ENCODE measurements around the gene SIMC1.
"Not testable (repeated sequence)": the region's sequence is repeated elsewhere in the genome, so short reads cannot be mapped to it uniquely, and the experiment has no call there.

The SIMC1 gene

GRCh38 chr5:176214466-176215021 lies 23.7 kb upstream of the SIMC1 start:
- not testable (repeated sequence) for DNase-seq (ENCODE audit: low spot score)

GRCh38 chr5:176216393-176216916 lies 21.8 kb upstream of the SIMC1 start:
- DNase-seq (ENCODE audit: low spot score): not testable (repeated sequence)

GRCh38 chr5:176217188-176217729 lies 21.0 kb upstream of the SIMC1 start:
- not testable (repeated sequence) for DNase-seq (ENCODE audit: low spot score)

GRCh38 chr5:176217764-176218163 lies 20.5 kb upstream of the SIMC1 start:
- DNase-seq (ENCODE audit: low spot score): not testable (repeated sequence)

- not testable (repeated sequence) for DNase-seq (ENCODE audit: low spot score)
Measured at GRCh38 chr5:176222006-176222405, 16.2 kb upstream of the SIMC1 start.

- not testable (repeated sequence) for DNase-seq (ENCODE audit: low spot score)
Measured at GRCh38 chr5:176228358-176228757, 9.9 kb upstream of the SIMC1 start.

- not testable (repeated sequence) for DNase-seq (ENCODE audit: low spot score)
Measured at GRCh38 chr5:176233253-176233652, 5.0 kb upstream of the SIMC1 start.

GRCh38 chr5:176235155-176235554 lies 3.1 kb upstream of the SIMC1 start:
- peak; percentile 12 for DNase-seq (ENCODE audit: low spot score)

GRCh38 chr5:176238645-176239283 lies 540 bp downstream of the SIMC1 start:
- not testable (repeated sequence) for DNase-seq (ENCODE audit: low spot score)

- DNase-seq (ENCODE audit: low spot score): not testable (repeated sequence)
Measured at GRCh38 chr5:176239304-176239703, 1.1 kb downstream of the SIMC1 start.

GRCh38 chr5:176244318-176244717 lies 6.1 kb downstream of the SIMC1 start:
- DNase-seq (ENCODE audit: low spot score): not testable (repeated sequence)

- not testable (repeated sequence) for DNase-seq (ENCODE audit: low spot score)
Measured at GRCh38 chr5:176245074-176245473, 6.8 kb downstream of the SIMC1 start.

GRCh38 chr5:176245489-176245888 lies 7.3 kb downstream of the SIMC1 start:
- not testable (repeated sequence) for DNase-seq (ENCODE audit: low spot score)

- not testable (repeated sequence) for DNase-seq (ENCODE audit: low spot score)
Measured at GRCh38 chr5:176250691-176251090, 12.5 kb downstream of the SIMC1 start.

GRCh38 chr5:176252171-176252570 lies 13.9 kb downstream of the SIMC1 start:
- not testable (repeated sequence) for DNase-seq (ENCODE audit: low spot score)

GRCh38 chr5:176253370-176254065 lies 15.3 kb downstream of the SIMC1 start:
- not testable (repeated sequence) for DNase-seq (ENCODE audit: low spot score)

- DNase-seq (ENCODE audit: low spot score): not testable (repeated sequence)
Measured at GRCh38 chr5:176254066-176254393, 15.8 kb downstream of the SIMC1 start.

- DNase-seq (ENCODE audit: low spot score): not testable (repeated sequence)
Measured at GRCh38 chr5:176257871-176258505, 19.8 kb downstream of the SIMC1 start.

- not testable (repeated sequence) for DNase-seq (ENCODE audit: low spot score)
Measured at GRCh38 chr5:176260682-176261081, 22.5 kb downstream of the SIMC1 start.

- DNase-seq (ENCODE audit: low spot score): not testable (repeated sequence)
Measured at GRCh38 chr5:176266448-176266847, 28.2 kb downstream of the SIMC1 start.

GRCh38 chr5:176289018-176289417 lies 50.8 kb downstream of the SIMC1 start:
- DNase-seq (ENCODE audit: low spot score): not testable (repeated sequence)

Measured in pons (tissue), 1 donor.